ENCODE results near the gene MAGI3. TPM values are rescaled to one million over a fixed set of nuclear protein-coding genes. Genes with fewer than 3 reads are reported as not detected.

MAGI3 gene
- total and polyA plus RNA-seq, 12 donors: 3.3 to 17.6 (median 11.8) TPM

DNA sequence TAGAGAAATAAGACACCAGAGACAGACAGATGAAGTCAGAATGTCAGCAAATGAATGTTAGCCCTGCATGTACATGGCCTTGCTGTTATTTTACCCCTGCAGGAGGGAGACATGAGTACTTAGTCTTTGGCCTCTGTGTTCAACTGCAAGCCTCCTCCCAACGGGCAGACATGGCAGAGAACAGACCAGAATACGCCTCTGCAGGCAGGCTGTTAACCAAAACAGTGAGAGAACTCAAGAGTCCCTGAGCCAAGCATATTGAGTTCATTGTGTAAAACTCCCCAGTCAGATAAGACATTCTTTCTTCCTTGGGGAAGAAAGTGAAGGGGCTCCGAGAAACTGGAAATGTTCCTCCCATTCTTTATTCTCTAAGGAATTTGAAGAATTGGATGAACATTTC, 218.1 kb downstream of the MAGI3 start:
- Histone ChIP-seq H3K36me3 (replicated peaks in 1 of 2) (no peaks in the 10 kb centered on the region), H3K9me3 (replicated peaks in 1 of 3) (no peaks in the 10 kb centered on the region), H3K27me3 (no peaks in the 10 kb centered on the region), H3K27ac (no peak overlapping the region), H3K4me1 (replicated peaks in 1 of 2) (no peaks in the 10 kb centered on the region), H3K4me3 (no peak overlapping the region)
- WGBS, 4 donors: 79 to 82% (median 81%) methylated on average over 3 of the region's 3 CpGs
- DNase-seq: no peak
- intact Hi-C loops (cut with DNase I): no loop called here
- TF ChIP-seq CTCF (IDR thresholded peaks at IDR 0.05) (no peak), POLR2A (IDR thresholded peaks at IDR 0.05) (no peak)

DNA sequence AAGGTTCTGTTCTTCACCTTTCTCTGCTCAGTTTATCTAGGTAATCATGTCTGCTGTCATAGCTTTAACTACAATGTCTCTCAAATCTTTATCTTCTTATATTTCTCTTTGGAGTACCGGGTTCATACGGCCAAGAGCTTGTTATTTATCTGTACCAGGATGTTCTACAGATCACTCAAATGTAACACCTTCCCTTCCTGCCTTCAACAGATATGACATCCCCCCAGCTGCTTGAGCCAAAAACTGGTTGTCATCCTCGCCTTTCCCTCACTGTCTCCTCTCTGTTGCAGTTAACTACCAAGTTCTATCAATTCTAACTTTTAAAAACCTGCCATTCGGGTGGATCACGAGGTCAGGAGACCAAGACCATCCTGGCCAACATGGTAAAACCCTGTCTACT, 220.1 kb downstream of the MAGI3 start:
- WGBS, 4 donors: 90 to 91% (median 91%) methylated on average over 5 of the region's 5 CpGs
- Histone ChIP-seq H3K27me3 (no peaks in the 10 kb centered on the region), H3K4me3 (no peak overlapping the region), H3K27ac (no peak overlapping the region), H3K9me3 (replicated peaks in 1 of 3) (no peaks in the 10 kb centered on the region), H3K4me1 (replicated peaks in 1 of 2) (peaks cover 0 to 6% of the 10 kb centered on the region in 2 donors), H3K36me3 (replicated peaks in 1 of 2) (no peaks in the 10 kb centered on the region)
- TF ChIP-seq POLR2A (IDR thresholded peaks at IDR 0.05) (no peak), CTCF (IDR thresholded peaks at IDR 0.05) (no peak)
- no peak for DNase-seq
- intact Hi-C loops (cut with DNase I): no loop called here

DNA sequence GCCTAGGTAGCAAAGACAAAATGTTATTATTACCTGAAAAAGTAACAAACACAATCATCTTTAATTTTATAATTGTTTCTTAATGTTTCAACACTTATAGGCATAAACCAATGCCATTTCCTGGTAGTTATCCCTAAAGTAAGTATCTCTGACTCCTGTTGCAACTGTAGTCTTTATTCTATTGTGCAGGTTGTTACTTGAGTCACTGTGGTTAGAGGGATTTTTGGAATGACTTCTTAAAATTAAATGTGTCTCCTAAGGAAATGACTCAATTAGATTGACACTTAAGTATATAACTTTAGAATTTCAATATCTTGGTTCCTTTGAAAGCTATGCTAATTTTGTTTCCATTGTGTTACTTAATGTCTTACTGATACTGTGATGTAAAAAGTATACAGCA, 225.1 kb downstream of the MAGI3 start:
- peaks cover 0 to 10% of the 10 kb centered on the region in 2 donors for H3K4me1 ChIP-seq (replicated peaks in 1 of 2)
- no peak overlapping the region for H3K27ac ChIP-seq
- H3K4me3 ChIP-seq: no peak overlapping the region
- no peak for DNase-seq
- H3K36me3 ChIP-seq (replicated peaks in 1 of 2): no peaks in the 10 kb centered on the region
- H3K27me3 ChIP-seq: no peaks in the 10 kb centered on the region
- no peaks in the 10 kb centered on the region for H3K9me3 ChIP-seq (replicated peaks in 1 of 3)
- intact Hi-C loops (cut with DNase I): no loop called here
- TF ChIP-seq CTCF (IDR thresholded peaks at IDR 0.05): no peak
- no peak for TF ChIP-seq POLR2A (IDR thresholded peaks at IDR 0.05)

DNA sequence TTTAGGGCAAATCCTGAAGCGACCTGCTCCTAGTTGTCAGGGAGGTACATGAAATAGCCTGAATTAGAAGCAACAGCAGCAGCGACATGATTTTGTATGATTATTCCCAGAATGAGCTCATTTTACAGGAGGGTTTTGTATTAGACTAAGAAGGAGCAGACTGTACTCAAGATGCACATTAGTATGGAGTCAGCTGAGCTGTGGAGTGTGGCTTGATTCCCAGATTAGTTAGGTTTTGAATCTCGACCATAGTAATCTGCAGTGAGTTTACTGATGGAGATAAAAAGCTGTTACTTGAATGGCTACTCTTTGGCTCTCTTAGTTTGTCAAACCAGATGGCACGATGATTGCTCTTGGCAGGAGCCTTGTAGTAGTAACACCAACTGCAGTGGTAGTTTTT, 225.8 kb downstream of the MAGI3 start:
- H3K4me3 ChIP-seq: no peak overlapping the region
- H3K9me3 ChIP-seq (replicated peaks in 1 of 3): no peaks in the 10 kb centered on the region
- peaks cover 0 to 10% of the 10 kb centered on the region in 2 donors for H3K4me1 ChIP-seq (replicated peaks in 1 of 2)
- intact Hi-C loops (cut with DNase I): no loop called here
- no peak for DNase-seq
- H3K27me3 ChIP-seq: no peaks in the 10 kb centered on the region
- TF ChIP-seq CTCF (IDR thresholded peaks at IDR 0.05) (no peak), POLR2A (IDR thresholded peaks at IDR 0.05) (no peak)
- no peak overlapping the region for H3K27ac ChIP-seq
- 86 to 94% (median 88%) methylated on average over 4 of the region's 4 CpGs for WGBS, 4 donors
- H3K36me3 ChIP-seq (replicated peaks in 1 of 2): no peaks in the 10 kb centered on the region

Measured in adrenal gland (tissue), 12 donors.